Neural cell (in vitro differentiated cells): ENCODE data around the gene CDKN2AIPNL. TPM values are rescaled to one million over a fixed set of nuclear protein-coding genes. Genes with fewer than 3 reads are reported as not detected.

Experiments used
- H2AFZ ChIP-seq: fragments of 200-600, 300-800 bp; sonication (generic), shearing (Covaris generic); 2 replicates; pipeline ENCODE4 v1.6.0; 2014; ENCODE audit warnings: low read depth, mild to moderate bottlenecking, antibody characterized with exemption, low read length, moderate library complexity
- H3F3A ChIP-seq: fragments of 200-600 bp; shearing (Covaris generic); 2 replicates; pipeline ENCODE4 v1.6.1; 2016; ENCODE audit warnings: mild to moderate bottlenecking, moderate library complexity, mixed read lengths, antibody characterized with exemption, low read length; ENCODE audit not compliant: insufficient read depth, poor library complexity, severe bottlenecking
- H3K27ac ChIP-seq: fragments of 200-600, 300-800 bp; sonication (generic), shearing (Covaris generic); 2 replicates; pipeline ENCODE4 v1.5.1; 2014; ENCODE audit warnings: mild to moderate bottlenecking, low read length, moderate library complexity
- H3K27me3 ChIP-seq: fragments of 300-800, 200-600 bp; sonication (generic), shearing (Covaris generic); 2 replicates; pipeline ENCODE4 v1.6.0; 2014; ENCODE audit warnings: mild to moderate bottlenecking, low read depth, low read length, moderate library complexity; ENCODE audit not compliant: insufficient read depth
- H3K36me3 ChIP-seq: fragments of 300-800, 200-600 bp; sonication (generic), shearing (Covaris generic); 2 replicates; pipeline ENCODE4 v1.5.1; 2014; ENCODE audit warnings: mild to moderate bottlenecking, antibody characterized with exemption, low read length, moderate library complexity; ENCODE audit not compliant: insufficient read depth
- H3K4me2 ChIP-seq: fragments of 300-800, 200-600 bp; sonication (generic), shearing (Covaris generic); 2 replicates; pipeline ENCODE4 v1.6.0; 2014; ENCODE audit warnings: mild to moderate bottlenecking, low read length
- H3K4me3 ChIP-seq: fragments of 300-800, 200-600 bp; sonication (generic), shearing (Covaris generic); 2 replicates; pipeline ENCODE4 v1.5.1; 2014; ENCODE audit warnings: mild to moderate bottlenecking, low read length, moderate library complexity
- H3K79me2 ChIP-seq: fragments of 200-600 bp; shearing (Covaris generic); replicated peaks from 2 replicates; pipeline ENCODE4 v1.6.0; 2014; ENCODE audit warnings: mild to moderate bottlenecking, low read length, moderate library complexity; ENCODE audit not compliant: insufficient read depth
- H3K9ac ChIP-seq: fragments of 300-800, 200-600 bp; sonication (generic), shearing (Covaris generic); 2 replicates; pipeline ENCODE4 v1.6.1; 2016; ENCODE audit warnings: mild to moderate bottlenecking, low read length, mixed read lengths
- H3K9me2 ChIP-seq: fragments of 200-600 bp; shearing (Covaris generic); 2 replicates; pipeline ENCODE4 v1.6.1; 2016; ENCODE audit warnings: mild to moderate bottlenecking, low read length, mixed read lengths; ENCODE audit not compliant: insufficient read depth
- H3K9me3 ChIP-seq: fragments of 200-600, 300-800 bp; sonication (generic), shearing (Covaris generic); 2 replicates; pipeline ENCODE4 v1.6.1; 2016; ENCODE audit warnings: mild to moderate bottlenecking, mixed run types, low read length, moderate library complexity, mixed read lengths
- H4K20me1 ChIP-seq: fragments of 200-600 bp; shearing (Covaris generic); 2 replicates; pipeline ENCODE4 v1.6.1; 2016; ENCODE audit warnings: mild to moderate bottlenecking, mixed run types; ENCODE audit not compliant: insufficient read depth
- EP300 ChIP-seq: fragments of 450-650 bp; conservative IDR thresholded peaks from 2 replicates; pipeline ENCODE4 v1.6.1; 2014; ENCODE audit warnings: antibody characterized with exemption, mild to moderate bottlenecking, moderate library complexity; ENCODE audit not compliant: poor library complexity, severe bottlenecking
- EZH2 ChIP-seq: fragments of 200-600, 300-800 bp; shearing (Covaris generic), sonication (generic); IDR thresholded peaks from 2 replicates; pipeline ENCODE4 v1.6.1; 2014; ENCODE audit warnings: antibody characterized with exemption, low read length, borderline replicate concordance, mild to moderate bottlenecking; ENCODE audit not compliant: insufficient read depth, poor library complexity, severe bottlenecking
- MXI1 ChIP-seq: fragments of 450-650 bp; conservative IDR thresholded peaks from 2 replicates; pipeline ENCODE4 v1.6.1; 2014; ENCODE audit warnings: antibody characterized with exemption, mild to moderate bottlenecking; ENCODE audit not compliant: poor library complexity, severe bottlenecking
- POLR2AphosphoS5 ChIP-seq: IDR thresholded peaks from 2 replicates; pipeline ENCODE4 v1.6.1; 2012
- RAD21 ChIP-seq: fragments of 450-650 bp; conservative IDR thresholded peaks from 2 replicates; pipeline ENCODE4 v1.6.1; 2014; ENCODE audit warnings: antibody characterized with exemption, mild to moderate bottlenecking, moderate library complexity
- REST ChIP-seq: IDR thresholded peaks from 2 replicates; pipeline ENCODE4 v1.6.1; 2012; ENCODE audit warnings: borderline replicate concordance
- SMC3 ChIP-seq: fragments of 450-650 bp; conservative IDR thresholded peaks from 2 replicates; pipeline ENCODE4 v1.6.1; 2014; ENCODE audit warnings: antibody characterized with exemption, mild to moderate bottlenecking, moderate library complexity; ENCODE audit not compliant: poor library complexity
- TAF1 ChIP-seq: IDR thresholded peaks from 2 replicates; pipeline ENCODE4 v1.6.1; 2012; ENCODE audit warnings: low read depth
- polyA plus RNA-seq: library from polyadenylated mRNA; depleted of rRNA; stranded (reverse); fragments of >200 nt; gene quantifications from 2 replicates; pipeline ENCODE4 v1.2.3, GENCODE V29; 2014
- TF ChIP-seq, protein P1 (sequence below): fragments of 450-650 bp; IDR thresholded peaks from 2 replicates; pipeline ENCODE4 v1.5.1; 2014; ENCODE audit warnings: antibody characterized with exemption, mild to moderate bottlenecking, moderate library complexity; ENCODE audit not compliant: poor library complexity, severe bottlenecking

Gene CDKN2AIPNL
- polyA plus RNA-seq, 1 donor from 2014 or later: 78.4 TPM

DNA sequence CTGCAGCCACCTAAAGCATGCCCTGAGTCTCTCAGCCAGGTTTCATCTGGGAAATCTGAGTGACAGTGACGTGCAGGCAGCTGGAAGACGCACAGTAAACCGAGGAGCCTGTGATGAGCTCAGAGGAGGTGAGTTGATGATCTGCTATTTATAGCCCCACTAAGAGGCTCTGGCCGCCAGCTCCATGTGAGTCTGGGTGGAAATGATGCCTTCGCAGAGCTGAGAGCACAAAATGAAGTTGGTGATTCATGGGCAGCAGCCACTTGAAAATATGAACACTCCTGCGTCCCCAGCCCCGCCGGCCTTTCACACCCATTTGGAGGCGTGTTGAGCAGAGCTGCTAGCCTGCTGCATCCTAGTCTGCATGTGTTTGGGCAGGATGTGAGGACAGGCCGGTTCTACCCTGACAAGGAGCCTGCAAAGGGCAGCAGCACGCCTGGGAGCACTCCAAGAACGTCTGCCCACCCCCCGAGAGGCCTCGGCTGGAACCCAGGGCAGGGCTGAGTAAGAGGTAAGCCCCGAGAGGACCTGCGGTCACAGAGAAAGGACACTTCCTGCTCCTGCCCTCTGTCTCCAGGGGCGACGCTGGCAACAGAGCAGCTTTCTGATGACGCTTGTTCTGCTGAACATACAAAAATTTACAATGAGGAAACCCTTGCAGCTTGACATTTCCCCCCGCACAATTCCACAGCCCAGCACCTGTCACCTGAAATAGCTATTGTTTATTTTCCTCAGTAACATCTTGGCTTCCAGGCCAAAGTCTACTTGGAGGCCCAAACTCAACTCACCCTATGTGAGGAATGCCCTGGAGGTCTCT lies 25.1 kb upstream of the CDKN2AIPNL start:
- H3K4me3 ChIP-seq: peak overlapping the region; percentile 51
- no peaks in the 10 kb centered on the region for H4K20me1 ChIP-seq
- no peaks in the 10 kb centered on the region for H3K79me2 ChIP-seq
- H3F3A ChIP-seq: no peaks in the 10 kb centered on the region
- H3K27me3 ChIP-seq: no peaks in the 10 kb centered on the region
- no peaks in the 10 kb centered on the region for H3K36me3 ChIP-seq
- peak overlapping the region; percentile 97 for H3K27ac ChIP-seq
- H3K4me2 ChIP-seq: peak overlapping the region; percentile 53
- peak overlapping the region; percentile 30 for H2AFZ ChIP-seq
- TF ChIP-seq REST (no peak), MXI1 (no peak), RAD21 (peak; percentile 27), POLR2AphosphoS5 (peak; percentile 73), SMC3 (peak; percentile 32), EP300 (peak; percentile 90), EZH2 (no peak), TAF1 (peak; percentile 26)
- TF ChIP-seq, protein P1, sequence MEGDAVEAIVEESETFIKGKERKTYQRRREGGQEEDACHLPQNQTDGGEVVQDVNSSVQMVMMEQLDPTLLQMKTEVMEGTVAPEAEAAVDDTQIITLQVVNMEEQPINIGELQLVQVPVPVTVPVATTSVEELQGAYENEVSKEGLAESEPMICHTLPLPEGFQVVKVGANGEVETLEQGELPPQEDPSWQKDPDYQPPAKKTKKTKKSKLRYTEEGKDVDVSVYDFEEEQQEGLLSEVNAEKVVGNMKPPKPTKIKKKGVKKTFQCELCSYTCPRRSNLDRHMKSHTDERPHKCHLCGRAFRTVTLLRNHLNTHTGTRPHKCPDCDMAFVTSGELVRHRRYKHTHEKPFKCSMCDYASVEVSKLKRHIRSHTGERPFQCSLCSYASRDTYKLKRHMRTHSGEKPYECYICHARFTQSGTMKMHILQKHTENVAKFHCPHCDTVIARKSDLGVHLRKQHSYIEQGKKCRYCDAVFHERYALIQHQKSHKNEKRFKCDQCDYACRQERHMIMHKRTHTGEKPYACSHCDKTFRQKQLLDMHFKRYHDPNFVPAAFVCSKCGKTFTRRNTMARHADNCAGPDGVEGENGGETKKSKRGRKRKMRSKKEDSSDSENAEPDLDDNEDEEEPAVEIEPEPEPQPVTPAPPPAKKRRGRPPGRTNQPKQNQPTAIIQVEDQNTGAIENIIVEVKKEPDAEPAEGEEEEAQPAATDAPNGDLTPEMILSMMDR: no peak
- no peaks in the 10 kb centered on the region for H3K9me3 ChIP-seq
- H3K9ac ChIP-seq: peak overlapping the region; percentile 73
- no peaks in the 10 kb centered on the region for H3K9me2 ChIP-seq

DNA sequence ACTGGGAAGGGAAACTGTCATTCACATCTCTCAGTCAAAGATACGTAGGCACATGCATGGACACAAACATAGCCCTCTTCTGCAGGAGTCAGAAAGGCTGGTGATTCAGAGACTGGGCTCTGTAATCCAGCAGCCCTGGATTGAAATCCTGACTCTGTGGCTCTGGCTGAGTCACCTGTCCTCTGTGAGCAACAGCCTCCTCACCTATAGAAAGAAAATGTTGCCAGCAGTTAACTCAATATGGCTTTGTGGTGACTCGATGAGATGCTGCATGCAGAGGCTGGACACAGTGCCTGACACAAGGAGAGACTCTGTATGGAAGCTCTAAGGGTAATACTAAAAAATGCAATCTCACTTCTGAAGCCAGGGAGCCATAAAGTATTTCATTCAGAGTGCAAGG lies 23.9 kb upstream of the CDKN2AIPNL start:
- no peaks in the 10 kb centered on the region for H4K20me1 ChIP-seq
- peak overlapping the region; percentile 97 for H3K27ac ChIP-seq
- no peaks in the 10 kb centered on the region for H3K9me3 ChIP-seq
- H3K9me2 ChIP-seq: no peaks in the 10 kb centered on the region
- H2AFZ ChIP-seq: no peak overlapping the region
- peak overlapping the region; percentile 73 for H3K9ac ChIP-seq
- no peaks in the 10 kb centered on the region for H3K27me3 ChIP-seq
- H3K4me2 ChIP-seq: no peak overlapping the region
- H3K79me2 ChIP-seq: no peaks in the 10 kb centered on the region
- TF ChIP-seq RAD21 (no peak), TAF1 (no peak), REST (no peak), EP300 (no peak), POLR2AphosphoS5 (no peak), MXI1 (no peak), EZH2 (no peak), SMC3 (no peak)
- TF ChIP-seq, protein P1: no peak
- H3K36me3 ChIP-seq: no peaks in the 10 kb centered on the region
- no peak overlapping the region for H3K4me3 ChIP-seq
- no peaks in the 10 kb centered on the region for H3F3A ChIP-seq
